KBM-7 (cell line): ENCODE results near the gene SERPINA5.

Source experiments
- DNase-seq: peaks from one replicate; pipeline ENCODE4 v3.0.0-alpha.2; 2015
- in situ Hi-C: fragments of 300-500 bp; cut with MboI; formaldehyde crosslinking; loops from 2 replicates; pipeline ENCODE4 v1.14.3; 2020; ENCODE audit warnings: low sequenced_read_pairs, low pct_unique_long_range_greater_than_20kb, mixed read lengths

Gene SERPINA5

DNA sequence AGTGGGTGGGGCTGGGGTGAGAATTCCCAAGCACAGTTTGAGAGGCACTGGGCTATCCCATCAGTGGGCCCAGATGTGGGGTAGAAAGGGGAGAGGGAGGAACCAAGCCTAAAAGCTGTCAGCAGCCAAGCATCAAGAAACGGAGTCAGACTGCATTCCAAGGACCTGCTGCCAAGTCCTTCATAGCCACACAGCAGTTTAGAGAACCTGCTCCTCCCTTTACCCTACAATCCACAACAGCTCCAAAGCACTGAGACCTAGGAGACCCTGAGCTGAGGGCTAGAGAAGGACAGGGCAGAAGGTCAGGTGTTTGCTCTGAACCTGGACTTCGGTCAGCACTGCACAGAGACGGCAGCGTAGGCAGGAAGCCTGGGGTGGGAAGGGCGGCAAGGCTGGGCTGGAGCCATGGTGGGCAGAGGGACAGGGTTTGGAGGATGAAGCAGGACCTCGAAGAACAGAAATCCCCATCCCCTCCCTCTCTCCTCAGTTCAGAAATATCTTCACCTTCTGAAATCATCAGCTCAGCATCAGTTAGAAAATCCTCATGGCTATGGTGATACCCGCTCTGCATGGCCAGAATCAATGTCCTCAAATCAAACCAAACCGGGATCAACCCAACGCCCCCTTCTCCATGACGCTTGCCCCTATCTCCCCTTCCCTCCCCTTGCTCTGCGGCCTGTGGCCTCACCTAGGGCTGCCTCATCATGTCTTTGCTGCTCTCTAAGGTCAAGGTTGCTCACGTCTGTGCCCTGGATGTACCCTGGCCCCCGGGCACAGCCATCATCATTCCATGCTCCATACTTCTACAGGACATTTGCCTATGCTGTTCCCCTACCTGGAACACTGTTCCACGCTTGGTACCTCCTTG is 32.9 kb upstream of the SERPINA5 start:
- in situ Hi-C loops: no loop called here
- DNase-seq: no peak

GRCh38 chr14:94548999-94549985 is 31.9 kb upstream of the SERPINA5 start:
- in situ Hi-C loops: no loop called here
- peak; percentile 68 for DNase-seq

DNA sequence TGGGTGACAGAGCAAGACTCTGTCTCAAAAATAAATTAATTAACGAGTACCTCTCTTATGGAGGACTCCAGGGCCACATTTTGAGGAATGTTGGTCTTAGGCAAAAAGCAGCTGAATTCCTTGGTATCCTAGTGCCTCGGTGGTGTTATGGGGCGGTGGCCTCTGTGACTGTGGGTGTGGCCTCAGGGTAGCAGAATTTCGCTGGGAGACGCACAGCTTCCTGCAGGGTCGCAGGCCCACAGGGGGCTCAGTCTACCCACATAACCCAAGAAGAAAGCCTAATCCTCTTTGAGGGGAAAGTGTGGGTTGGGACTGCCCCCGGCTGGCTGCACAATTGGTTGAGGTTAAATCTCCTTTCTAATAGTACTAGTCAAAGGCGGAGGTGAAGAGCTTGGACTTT is 31.2 kb upstream of the SERPINA5 start:
- in situ Hi-C loops: no loop called here
- DNase-seq: no peak

GRCh38 chr14:94555991-94556390 is 25.2 kb upstream of the SERPINA5 start:
- in situ Hi-C loops: no loop called here
- DNase-seq: no peak

DNA sequence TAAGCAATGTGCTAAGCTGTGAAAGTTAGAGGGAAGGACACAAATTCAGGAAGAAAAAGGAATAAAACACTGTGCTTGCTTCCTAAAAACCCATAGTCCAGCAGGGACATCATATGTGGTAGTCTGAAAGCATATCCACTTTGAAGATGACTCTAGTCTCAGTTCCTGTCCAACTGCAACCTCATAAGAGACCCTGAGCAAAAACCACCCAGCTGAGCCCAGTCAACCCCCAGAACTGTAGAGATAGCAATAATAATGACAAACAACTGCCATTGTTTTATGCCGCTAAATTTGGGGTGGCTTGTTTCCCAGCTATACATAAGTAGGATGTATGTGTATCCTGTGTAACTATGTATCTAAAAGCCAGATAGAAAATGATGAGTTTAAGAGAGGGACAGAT is 23.9 kb upstream of the SERPINA5 start:
- DNase-seq: no peak
- in situ Hi-C loops: no loop called here

- DNase-seq: no peak
- in situ Hi-C loops: no loop called here
Observed at GRCh38 chr14:94558842-94559241, 22.4 kb upstream of the SERPINA5 start.

DNA sequence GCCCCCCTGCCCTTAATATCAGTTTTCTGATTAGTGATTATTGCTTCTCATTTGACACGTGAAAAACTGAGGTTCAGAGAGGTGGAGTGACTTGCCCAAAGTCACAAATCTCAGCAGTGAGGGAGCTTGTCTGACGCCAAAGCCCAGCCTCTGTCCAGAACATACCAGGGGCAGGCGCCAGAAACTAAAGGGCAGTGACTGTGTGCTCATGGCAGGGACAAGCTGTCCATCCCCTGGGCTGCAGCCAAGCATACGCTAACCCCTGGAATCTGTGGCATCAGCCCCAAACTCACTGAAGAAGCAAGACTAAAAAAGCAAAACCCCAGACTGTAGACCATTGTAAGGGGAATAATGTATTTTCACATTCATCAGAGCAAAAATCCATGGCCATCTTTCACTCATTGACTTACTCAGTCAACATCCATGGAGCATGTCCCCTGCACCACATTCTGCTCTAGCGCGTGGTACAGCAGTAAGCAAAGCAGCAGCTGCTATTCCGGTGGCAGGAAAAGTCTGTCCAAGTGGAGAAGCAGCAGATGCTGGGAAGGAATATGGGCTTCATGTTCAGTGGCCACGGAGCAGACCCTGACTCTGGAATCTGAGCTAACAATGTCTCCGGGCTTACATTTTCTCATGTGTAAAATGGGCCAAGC is 21.5 kb upstream of the SERPINA5 start:
- DNase-seq: no peak
- in situ Hi-C loops: no loop called here

DNA sequence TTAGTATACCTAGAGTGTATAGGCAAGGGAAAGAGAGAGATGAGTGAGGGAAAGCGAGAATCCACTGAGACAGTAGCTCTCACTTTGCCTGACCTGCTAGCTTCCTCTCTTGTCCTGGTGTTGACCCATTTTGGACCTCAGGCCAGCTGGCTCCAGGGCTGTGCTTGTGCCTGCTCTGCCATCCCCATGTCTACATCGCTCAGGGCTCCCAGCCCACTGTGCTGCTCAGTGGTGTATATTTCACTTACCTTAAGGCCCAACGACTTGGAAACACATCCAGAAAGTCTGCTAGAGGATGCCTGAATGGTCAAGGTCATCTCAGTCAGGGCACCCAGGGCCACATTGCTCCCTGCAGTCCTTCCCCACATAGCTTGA is 20.9 kb upstream of the SERPINA5 start:
- in situ Hi-C loops: no loop called here
- no peak for DNase-seq

GRCh38 chr14:94560751-94561655 is 20.2 kb upstream of the SERPINA5 start, which contains the start of gene SERPINA4:
TSS of gene SERPINA4 (plus strand) at chr14:94561442. CDS start at chr14:94563483, 2,041 bp downstream.
- in situ Hi-C loops: no loop called here

GRCh38 chr14:94561656-94562010 is 19.6 kb upstream of the SERPINA5 start:
- in situ Hi-C loops: no loop called here
- no peak for DNase-seq

More at GRCh38 chr14:94560751-94561655, 20.2 kb upstream of the SERPINA5 start, which contains the start of gene SERPINA4:
- no peak for DNase-seq

DNA sequence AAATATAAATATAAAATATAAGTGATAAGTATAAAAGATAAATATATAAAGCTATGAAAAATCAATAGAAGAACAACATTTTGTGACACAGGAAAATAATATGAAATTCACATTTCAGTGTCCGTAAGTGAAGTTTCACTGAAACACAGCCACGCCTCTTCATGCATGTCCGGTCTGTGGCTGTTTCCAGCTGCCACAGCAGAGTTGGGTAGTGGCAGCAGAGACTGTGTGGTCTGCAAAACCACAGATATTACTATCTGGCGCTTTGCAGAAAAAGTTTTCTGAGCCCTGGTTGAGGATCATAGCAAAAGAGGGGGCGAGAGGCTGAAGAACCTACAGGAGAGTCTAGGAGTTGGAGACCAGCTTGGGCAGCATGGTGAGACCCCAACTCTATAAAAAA is 19.2 kb upstream of the SERPINA5 start:
- DNase-seq: no peak
- in situ Hi-C loops: no loop called here

DNA sequence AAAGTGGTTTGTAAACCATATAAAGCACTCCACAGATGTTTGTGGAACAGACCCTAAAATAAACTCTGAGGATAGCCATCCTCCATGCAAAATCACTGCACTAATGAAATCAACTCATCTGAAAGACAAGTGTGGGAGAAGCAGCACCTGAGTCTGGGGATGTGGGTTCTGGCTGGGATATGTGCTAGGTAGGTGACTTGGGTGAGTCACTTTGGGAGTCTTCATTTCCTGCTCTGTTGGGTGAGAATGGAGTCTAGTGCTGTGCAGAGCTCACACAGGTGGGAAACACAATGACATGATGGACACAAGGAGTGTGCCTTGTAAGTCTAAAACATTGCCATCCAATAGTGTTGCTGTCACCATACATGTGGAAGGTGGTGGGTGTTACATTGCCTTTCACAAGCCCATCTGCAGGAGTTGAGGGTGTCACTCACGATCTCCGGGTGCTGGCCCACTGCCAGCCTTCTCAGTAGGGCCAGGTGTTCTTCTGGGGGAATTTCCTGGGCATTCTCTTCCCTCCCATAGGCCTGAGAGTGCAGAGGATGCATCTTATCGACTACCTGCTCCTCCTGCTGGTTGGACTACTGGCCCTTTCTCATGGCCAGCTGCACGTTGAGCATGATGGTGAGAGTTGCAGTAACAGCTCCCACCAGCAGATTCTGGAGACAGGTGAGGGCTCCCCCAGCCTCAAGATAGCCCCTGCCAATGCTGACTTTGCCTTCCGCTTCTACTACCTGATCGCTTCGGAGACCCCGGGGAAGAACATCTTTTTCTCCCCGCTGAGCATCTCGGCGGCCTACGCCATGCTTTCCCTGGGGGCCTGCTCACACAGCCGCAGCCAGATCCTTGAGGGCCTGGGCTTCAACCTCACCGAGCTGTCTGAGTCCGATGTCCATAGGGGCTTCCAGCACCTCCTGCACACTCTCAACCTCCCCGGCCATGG is 18.0 kb upstream of the SERPINA5 start:
- no peak for DNase-seq
- in situ Hi-C loops: no loop called here

- in situ Hi-C loops: no loop called here
- DNase-seq: no peak
Observed at GRCh38 chr14:94564381-94564780, 16.8 kb upstream of the SERPINA5 start.

GRCh38 chr14:94568186-94568585 is 13.0 kb upstream of the SERPINA5 start:
- no peak for DNase-seq
- in situ Hi-C loops: no loop called here

GRCh38 chr14:94569381-94570001 is 11.7 kb upstream of the SERPINA5 start:
- in situ Hi-C loops: no loop called here
- DNase-seq: no peak

DNA sequence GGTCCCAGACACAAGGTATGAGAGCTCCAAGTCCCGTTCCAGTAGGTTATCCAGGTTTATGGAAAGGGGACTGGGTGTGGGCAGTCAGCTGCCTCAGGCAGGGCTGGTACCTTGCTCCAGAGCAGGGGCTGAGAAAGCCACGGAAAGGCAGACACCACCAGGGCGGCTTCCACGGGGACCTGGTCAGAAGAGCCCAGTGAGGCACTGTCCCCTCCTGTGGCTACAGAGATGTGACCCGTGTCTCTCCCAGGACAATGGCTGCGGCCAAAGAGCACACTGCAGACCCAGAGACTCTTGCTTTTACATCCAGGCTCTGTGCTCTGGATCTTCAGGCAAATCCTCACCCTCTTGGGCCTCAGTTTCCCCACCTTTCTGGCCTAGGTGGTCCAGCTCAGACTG is 11.2 kb upstream of the SERPINA5 start:
- DNase-seq: no peak
- in situ Hi-C loops: no loop called here

DNA sequence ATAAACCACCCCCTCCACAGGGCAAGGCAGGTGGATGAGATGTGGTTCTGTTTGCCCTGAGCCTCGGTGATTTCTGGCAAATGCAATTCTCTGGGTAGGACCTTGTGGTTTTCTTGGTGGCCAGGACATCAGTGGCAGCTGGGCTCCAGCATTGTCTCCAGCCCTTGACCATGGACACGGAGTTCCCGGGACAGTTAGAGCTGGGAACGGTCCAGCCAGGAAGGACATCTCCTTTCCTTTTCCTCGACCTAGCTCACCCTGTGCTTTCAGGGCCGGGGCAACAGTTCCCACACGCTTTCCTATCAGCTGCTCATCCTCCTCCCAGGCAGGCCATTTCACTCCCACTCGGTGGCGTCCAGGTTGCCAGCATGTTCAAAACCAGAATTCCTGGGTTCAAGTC is 10.8 kb upstream of the SERPINA5 start:
- no peak for DNase-seq
- in situ Hi-C loops: no loop called here
